Right atrium auricular region (tissue), 2 donors: Measurements from ENCODE around the gene LATS1. TPM values are rescaled to one million over a fixed set of nuclear protein-coding genes. Genes with fewer than 3 reads are reported as not detected.
A peak's percentile ranks its signal among the peaks of the same experiment; 100 is the strongest.

ENCODE experiments used
- DNase-seq: peaks from one replicate; pipeline ENCODE4 v3.0.0-alpha.2; 2019; ENCODE audit warnings: low spot score
- H3K27ac ChIP-seq, 2 donors: fragments of 200-600 bp; sonication (generic); 1 replicate in 1 of 2; 2 replicates in 1 of 2; pipeline ENCODE4 v1.5.1; 2016 to 2019
- H3K27me3 ChIP-seq, 2 donors: fragments of 200-600 bp; sonication (generic); one replicate each; pipeline versions ENCODE4 v1.5.1 to v1.6.0; 2017 to 2019
- H3K36me3 ChIP-seq: fragments of 200-600 bp; sonication (generic); one replicate; pipeline ENCODE4 v1.5.1; 2016
- H3K4me1 ChIP-seq, 2 donors: fragments of 200-600 bp; sonication (generic); one replicate each; pipeline versions ENCODE4 v1.5.1 to v1.6.0; 2017 to 2019
- H3K4me3 ChIP-seq, 2 donors: fragments of 200-600 bp; sonication (generic); 1 replicate in 1 of 2; 2 replicates in 1 of 2; pipeline ENCODE4 v1.5.1; 2017 to 2019; ENCODE audit warnings: mild to moderate bottlenecking in 1 of 2, moderate library complexity in 1 of 2
- H3K9me3 ChIP-seq, 2 donors: fragments of 200-600 bp; sonication (generic); one replicate each; pipeline ENCODE4 v1.5.1; 2019
- CTCF ChIP-seq, 2 donors: fragments of 200-600 bp; sonication (generic); IDR thresholded peaks; one replicate each; pipeline ENCODE4 v1.5.1; 2019; ENCODE audit warnings: antibody characterized with exemption in 2 of 2
- total RNA-seq, 2 donors: library from RNA; depleted of rRNA; stranded (reverse); fragments of >200 nt; gene quantifications; one replicate each; pipeline ENCODE4 v1.1.0, GENCODE V29; 2016

The LATS1 gene
- total RNA-seq = 10 to 100 TPM; 10.5 to 13.7 TPM

GRCh38 chr6:149717588-149718458, at the start of gene LATS1:
Gene LATS1 (minus strand): TSS chr6:149718101. CDS start chr6:149702126, 15,975 bp downstream.
- Histone ChIP-seq H3K9me3 (no peaks in the 10 kb centered on the region), H3K27ac (peak within 1 kb of the TSS; percentile 97 to 100), H3K4me1 (peaks cover 0 to 31% of the 10 kb centered on the region in 2 donors), H3K4me3 (peak within 1 kb of the TSS; percentile 73 to 93), H3K27me3 (no peaks in the 10 kb centered on the region), H3K36me3 (no peaks in the 10 kb centered on the region)
- TF ChIP-seq CTCF (IDR thresholded peaks at IDR 0.05) = no peak
- peak; percentile 92 for DNase-seq

GRCh38 chr6:149766156-149766769, 48.4 kb upstream of the LATS1 start:
- no peak for TF ChIP-seq CTCF (IDR thresholded peaks at IDR 0.05)
- H3K9me3 ChIP-seq = peaks cover 0 to 11% of the 10 kb centered on the region in 2 donors
- H3K36me3 ChIP-seq = peaks cover 18% of the 10 kb centered on the region
- no peaks in the 10 kb centered on the region for H3K4me1 ChIP-seq
- no peak for DNase-seq
- no peak overlapping the region for H3K4me3 ChIP-seq
- no peak overlapping the region for H3K27ac ChIP-seq
- no peaks in the 10 kb centered on the region for H3K27me3 ChIP-seq

- Histone ChIP-seq H3K9me3 (peaks cover 0 to 11% of the 10 kb centered on the region in 2 donors), H3K4me3 (no peak overlapping the region), H3K4me1 (no peaks in the 10 kb centered on the region), H3K27ac (no peak overlapping the region), H3K36me3 (peaks cover 16% of the 10 kb centered on the region), H3K27me3 (no peaks in the 10 kb centered on the region)
- DNase-seq = no peak
- no peak for TF ChIP-seq CTCF (IDR thresholded peaks at IDR 0.05)
Measured at GRCh38 chr6:149763866-149764265, 46.0 kb upstream of the LATS1 start.

- no peak overlapping the region for H3K27ac ChIP-seq
- peaks cover 6% of the 10 kb centered on the region for H3K36me3 ChIP-seq
- TF ChIP-seq CTCF (IDR thresholded peaks at IDR 0.05) = no peak
- no peaks in the 10 kb centered on the region for H3K4me1 ChIP-seq
- peaks cover 0 to 9% of the 10 kb centered on the region in 2 donors for H3K9me3 ChIP-seq
- no peaks in the 10 kb centered on the region for H3K27me3 ChIP-seq
- DNase-seq = no peak
- H3K4me3 ChIP-seq = no peak overlapping the region
Measured at GRCh38 chr6:149761438-149761837, 43.5 kb upstream of the LATS1 start.

- no peak overlapping the region for H3K4me3 ChIP-seq
- H3K4me1 ChIP-seq = peaks cover 0 to 19% of the 10 kb centered on the region in 2 donors
- H3K9me3 ChIP-seq = no peaks in the 10 kb centered on the region
- TF ChIP-seq CTCF (IDR thresholded peaks at IDR 0.05) = no peak
- peak overlapping the region; percentile 23 to 42 for H3K27ac ChIP-seq
- no peaks in the 10 kb centered on the region for H3K36me3 ChIP-seq
- DNase-seq = no peak
- H3K27me3 ChIP-seq = no peaks in the 10 kb centered on the region
Measured at GRCh38 chr6:149756261-149756636, 38.3 kb upstream of the LATS1 start.
